GM21619 (cell line): ENCODE measurements around the gene CKAP4.

Source experiments
- ATAC-seq: cut with Tn5 transposase; IDR thresholded peaks from one replicate; pipeline ENCODE4 v1.9.1; 2021; ENCODE audit not compliant: unreplicated experiment

CKAP4 gene

DNA sequence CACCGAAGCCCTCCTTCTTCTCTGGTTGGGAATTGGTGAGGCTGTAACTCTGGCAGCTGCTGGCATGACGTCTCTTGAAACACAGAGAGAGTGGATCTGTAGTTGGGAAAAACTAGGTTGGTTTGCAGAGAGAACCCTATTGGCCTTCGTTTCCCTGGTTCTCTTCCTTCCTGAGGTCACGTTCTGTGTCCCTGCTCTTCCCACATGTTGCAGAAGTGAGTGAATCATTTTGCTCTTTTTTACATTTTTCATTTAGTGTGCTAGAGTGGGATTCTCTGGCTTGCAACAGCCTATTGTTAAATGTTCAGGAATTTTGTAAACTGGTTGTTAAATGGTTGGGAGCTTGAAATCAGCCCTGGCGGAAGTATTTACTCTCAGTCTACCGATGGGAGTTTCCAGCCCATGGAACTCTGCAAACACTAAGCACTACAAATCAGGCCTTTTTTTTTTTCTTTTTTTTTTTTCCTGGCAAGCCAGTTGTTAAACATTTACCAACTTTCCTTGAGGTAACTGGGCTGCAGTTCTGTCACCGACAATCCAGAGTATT is 26.8 kb upstream of the CKAP4 start:
- no peak for ATAC-seq

DNA sequence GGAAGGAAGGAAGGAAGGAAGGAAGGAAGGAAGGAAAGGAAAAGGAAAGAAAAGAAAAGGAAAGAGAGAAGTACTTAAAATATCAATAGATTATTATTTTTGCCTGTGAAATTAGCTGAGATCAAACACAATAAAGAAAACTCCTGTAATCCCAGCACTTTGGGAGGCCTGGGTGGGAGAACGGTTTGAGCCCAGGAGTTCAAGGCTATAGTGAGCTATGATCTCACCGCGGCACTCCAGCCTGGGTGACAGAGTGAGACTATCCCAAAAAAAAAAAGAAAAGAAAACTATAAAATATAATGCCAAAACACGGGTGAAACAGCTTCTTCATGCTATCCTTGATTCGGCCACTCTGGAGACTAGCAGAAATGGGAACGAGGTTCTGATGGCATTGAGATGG is 26.2 kb upstream of the CKAP4 start:
- no peak for ATAC-seq

DNA sequence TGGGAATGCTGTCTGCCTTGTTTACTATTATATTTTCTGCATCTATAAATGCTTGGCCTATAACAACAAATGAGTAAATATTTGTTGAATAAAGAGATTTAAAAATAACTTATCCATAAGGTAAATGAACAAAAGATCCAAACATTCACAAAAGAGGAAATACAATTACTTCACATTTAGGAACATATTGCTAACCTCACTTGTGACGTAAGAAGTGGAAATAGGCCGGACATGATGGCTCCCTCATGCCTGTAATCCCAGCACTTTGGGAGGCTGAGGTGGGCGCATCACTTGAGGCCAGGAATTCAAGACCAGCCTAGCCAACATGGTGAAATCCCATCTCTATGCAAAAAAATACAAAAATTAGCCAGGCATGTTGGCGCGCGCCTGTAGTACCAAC is 25.7 kb upstream of the CKAP4 start:
- ATAC-seq, result no peak

DNA sequence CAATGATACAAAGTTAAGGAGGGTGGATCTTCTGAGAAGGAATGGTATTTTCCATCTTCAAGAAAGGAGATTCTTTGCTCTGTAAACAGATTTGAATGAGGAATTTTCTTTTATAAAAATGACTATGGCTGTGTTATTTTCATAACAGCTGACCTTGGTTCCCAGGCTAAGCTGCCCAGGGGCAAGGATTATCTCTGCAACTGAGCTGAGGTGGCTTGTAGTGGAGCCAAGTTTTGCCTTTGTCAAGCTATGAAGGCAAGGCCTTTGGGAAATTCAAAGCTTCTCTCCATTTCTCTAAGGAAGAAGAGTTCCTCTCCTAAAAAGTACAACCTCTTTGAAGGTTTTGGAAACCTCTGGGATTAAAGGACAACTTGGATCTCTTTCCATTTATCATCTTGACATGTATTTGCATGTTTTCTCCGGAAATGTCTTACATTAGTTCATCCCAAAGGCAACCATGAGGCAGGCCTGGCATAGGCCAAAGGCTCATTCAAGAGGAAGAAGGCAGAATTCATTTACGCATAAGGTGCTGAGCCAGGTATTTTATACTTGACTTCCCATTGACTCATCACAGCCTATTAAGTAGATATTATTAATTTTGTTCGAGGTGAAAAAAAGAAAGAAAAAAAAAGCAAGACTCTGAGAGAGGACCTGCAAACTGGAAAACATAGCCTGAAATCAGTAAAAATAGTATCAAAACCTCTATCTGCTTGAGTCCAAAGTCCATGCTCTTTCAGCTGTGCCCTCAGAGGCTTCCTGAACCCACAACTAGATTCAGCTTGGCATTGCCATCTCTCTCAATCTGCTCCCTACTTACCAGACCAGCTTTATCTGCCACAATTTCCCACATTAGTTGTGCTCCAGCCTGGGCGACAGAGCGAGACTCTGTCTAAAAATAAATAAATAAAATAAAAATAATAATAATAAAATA is 24.0 kb upstream of the CKAP4 start:
- ATAC-seq, result no peak

DNA sequence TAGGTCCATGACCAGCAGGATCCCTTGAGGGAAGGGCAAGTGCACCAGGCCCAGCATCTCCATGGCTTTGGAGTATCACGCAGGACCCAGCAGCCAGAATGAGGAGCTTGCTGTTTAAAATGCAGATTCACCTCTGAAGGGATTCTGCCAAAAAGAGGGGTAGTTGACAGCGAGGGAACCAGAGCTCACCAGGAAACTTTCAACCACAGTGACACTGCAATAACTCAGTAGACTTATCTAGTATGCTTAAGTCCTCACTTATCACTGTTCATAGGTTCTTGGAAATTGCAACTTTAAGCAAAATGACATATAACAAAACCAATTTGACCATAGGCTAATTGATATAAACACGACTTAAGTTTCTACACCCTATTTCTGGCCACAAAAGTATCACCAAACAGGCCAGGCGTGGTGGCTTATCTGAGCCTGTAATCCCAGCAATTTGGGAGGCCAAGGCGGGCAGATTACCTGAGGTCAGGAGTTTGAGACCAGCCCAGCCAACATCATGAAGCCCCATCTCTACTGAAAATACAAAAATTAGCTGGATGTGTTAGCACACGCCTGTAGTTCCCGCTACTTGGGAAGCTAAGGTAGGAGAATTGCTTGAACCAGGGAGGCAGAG is 21.4 kb upstream of the CKAP4 start:
- no peak for ATAC-seq

DNA sequence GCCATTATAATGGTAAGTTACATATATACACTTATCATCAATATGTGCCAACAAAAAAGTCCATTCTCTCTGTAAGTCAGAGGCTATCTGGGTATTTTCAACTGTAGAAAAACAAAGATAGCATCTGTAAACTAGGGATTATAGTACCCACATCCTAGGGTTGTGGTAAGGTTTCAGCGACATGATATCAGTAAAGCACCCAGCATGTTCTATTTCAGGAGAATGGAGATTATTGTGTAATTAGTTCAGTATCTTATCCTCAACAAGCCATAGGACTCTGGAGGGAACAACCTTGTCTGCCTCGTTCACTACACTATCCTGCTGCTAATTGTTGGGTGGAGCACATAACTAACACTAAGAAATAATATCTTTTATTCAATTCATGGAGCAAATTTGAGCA is 19.7 kb upstream of the CKAP4 start:
- ATAC-seq, result no peak

DNA sequence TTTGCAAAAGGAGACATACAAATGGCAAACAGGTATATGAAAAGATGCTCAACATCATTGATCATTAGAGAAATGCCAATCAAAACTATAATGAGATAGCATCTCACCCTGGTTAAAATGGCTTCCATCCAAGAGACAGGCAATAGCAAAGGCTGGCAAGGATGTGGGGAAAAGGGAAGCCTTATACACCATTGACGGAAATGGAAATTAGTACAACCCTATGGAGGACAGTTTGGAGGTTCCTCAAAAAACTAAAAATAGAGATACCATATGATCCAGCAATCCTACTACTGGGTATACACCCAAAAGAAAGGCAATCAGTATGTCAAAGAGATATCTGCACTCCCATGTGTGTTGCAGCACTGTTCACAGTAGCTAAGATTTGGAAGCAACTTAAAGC is 17.3 kb upstream of the CKAP4 start:
- ATAC-seq, result no peak

DNA sequence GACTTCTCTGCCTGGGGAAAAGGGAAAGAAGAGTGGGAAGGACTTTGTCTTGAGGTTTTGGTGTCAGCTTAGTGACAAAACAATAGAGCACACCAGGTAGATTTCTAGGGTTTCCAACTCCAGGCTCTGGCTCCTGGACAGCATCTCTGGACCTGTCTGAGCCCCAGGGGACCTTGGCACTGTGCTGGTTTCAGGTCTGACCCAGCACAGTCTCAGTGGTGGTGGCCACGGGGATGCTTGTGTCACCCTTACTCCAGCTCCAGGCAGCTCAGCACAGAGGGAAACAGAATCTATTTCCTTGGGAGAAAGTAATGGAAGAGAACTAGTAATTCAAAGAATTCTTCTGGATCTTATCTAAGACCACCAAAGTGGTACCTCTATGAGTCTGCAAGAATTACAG is 11.1 kb upstream of the CKAP4 start:
- ATAC-seq, result no peak

DNA sequence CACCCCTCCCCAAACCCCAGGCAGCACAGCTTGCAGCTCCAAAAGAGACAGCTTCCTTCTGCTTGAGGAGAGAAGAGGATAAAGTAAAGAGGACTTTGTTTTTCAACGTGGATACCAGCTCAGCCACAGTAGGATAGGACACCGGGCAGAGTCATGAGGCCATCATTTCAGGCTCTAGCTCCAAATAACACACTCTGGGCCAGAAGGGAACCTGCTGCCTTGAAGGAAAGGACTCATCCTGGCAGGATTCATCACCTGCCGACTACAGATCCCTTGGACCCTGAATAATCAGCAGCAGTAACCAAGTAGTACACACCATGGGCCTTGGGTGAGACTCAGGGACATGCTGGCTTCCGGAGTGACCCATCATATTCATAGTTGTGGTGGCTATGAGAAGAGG is 10.4 kb upstream of the CKAP4 start:
- ATAC-seq, result no peak

DNA sequence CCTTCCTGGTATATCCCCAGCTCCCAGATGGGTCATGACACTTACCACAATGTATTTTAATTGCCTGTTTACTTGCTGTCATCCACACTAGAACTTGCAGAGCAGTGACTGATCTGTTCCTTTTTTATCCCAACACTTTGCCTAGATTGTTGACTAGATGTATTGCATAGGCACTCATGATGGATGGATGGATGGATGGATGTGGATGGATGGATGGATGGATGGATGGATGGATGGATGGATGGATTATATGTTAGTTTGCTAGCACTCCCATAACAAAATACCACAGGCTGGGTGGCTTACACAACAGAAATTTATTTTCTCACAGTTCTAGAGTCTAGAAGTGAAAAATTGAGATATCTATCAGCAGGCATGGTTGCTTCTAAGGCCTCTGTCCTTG is 8.7 kb upstream of the CKAP4 start:
- ATAC-seq, result no peak

DNA sequence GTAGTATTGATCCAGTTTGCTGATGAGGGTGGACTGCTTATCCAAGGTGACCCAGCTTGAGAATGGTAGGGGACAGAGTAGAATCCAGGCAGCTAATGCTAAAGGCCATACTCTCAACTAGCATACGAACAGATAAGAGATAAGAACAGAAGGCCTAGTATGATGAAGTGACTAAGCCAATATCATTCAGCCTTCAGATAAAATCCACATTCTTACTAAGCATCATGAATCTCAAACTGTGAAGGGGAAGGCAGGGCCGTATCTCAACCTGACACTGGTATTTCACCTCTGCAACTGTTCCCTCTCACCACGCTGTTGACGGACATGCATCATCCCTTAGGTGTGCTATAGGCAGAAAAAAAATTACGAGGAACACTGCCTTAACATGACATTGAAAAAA is 8.1 kb upstream of the CKAP4 start:
- no peak for ATAC-seq

DNA sequence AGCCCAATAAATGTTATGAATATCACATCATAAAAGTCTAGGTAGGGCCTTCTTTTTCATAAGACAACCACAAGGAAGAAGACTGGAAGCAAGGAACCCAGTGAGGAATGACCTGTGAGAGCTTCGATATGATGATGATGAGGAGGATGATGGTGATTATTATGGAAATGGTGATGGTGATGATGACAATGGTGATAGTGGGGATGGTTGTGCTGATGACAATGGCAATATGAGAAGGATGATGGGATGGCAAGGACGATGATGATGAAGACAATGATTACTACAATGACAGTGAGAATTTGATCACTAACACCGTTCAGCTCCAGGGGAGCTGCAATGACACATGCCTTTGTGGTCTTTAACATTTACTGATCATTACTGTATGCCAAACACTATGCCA is 7.7 kb upstream of the CKAP4 start:
- ATAC-seq, result no peak

DNA sequence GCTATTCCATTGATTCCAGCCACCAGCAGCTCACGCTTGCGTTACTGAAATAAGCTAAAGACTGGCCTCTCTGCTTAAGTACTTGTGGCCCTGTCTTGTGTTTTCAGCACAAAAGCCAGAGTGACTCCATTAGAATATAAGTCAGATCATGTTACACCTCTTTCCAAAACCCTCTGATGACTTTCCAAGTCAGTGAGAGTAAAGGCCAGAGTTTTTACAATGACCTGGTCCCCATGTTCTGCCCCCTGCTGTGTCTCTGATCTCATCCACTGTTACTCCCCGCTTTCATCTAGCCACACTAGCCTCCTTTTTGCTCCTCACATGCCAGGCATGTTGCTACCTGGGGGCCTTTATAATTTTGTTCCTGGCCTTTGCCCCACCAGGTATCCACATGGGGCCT is 6.9 kb upstream of the CKAP4 start:
- no peak for ATAC-seq

DNA sequence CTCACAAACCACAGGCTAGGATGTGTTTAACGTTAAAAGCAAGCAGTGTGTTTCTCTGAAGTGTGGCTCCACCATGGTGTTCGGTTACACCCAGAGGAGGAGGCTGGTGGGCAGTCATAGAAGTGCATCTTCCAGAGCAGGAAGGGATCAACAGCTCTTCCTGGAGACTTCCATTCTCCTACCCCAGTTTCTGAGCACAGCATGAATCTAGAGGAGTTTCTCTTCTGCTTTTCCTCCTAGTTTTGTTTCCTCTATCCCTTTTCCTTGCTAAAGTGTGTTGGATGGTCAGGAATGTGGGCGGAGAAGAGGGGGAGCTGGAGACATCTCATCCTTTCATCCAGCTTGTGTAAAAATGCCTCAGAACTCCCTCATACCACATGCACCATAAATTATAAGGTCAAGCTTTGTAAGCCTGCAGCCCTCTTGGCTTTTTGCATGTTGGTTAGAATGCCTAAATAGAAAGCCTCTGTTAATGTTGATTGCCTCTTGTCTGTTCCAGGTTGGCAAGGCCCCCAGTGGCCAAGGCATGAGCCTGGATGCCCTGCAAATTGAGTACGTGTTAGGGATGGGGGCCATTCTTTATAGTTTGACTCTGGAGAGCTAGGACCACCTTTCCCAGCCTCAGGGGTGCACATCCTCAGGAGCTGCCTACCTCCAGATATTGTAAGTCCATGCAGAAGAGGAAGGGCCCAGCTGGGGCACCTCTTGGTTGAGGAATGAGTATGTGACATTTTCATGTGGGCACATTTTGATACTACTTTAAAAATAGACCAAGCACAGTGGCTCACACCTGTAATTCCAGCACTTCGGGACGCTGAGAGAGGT is 4.0 kb upstream of the CKAP4 start:
- no peak for ATAC-seq

DNA sequence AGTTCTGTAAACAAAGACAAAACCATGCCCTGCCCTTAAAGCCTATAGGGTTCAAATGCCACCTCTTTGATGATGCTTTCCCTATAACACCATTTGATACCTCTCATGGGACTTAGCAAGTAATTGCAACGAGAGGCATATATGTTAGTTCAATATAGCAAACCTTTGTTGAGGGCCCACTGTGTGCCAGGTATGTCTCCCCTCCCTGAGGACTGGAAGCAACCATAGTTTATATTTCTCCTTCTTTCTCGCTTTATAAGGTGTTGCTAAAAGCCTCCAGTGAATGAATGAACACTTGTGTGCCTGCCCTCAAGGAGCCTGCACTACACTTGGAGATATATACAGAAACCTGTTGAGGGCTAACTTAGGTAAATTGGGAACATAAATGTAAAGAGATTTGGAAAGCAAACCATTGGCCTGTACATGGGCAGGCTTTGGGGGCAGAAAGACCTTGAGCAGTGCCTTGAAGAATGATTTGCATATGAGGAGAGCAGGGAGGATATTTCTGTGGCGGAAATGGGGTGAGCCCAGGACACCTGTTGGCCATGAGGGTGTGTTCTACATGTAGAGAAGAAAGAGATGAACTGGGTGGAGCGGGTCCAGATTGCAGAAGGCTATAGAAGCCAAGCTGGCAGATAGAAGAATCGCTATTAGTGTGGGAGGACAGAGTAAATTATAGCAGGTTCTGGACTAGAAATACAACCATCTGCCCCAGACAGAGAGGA is 1.8 kb upstream of the CKAP4 start:
- peak; percentile 69 for ATAC-seq

DNA sequence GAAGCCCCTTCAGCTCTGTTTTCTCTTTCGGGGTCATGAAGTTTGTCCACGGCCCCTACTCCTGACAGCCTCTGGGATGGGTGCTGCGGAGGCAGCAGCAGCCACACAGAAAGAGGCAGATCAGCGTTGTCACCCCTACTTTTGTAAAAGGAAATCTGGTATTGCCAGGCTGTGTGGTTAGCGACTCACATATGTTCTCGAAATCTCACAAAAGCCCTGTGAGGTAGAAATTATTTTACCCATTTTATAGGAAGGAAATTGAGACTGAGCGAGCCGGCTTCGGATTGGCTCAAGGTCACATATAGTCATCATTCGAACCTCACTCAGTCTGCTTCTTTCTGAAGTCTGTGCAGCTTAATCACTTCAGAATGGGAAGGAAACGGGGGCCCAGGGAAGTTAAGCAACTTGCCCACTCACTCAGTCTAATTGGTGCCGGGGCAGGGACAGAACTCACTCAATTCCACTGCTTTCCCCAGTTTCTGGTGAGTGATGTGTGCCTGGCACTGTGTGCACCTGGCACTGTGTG is 1.1 kb upstream of the CKAP4 start:
- no peak for ATAC-seq

DNA sequence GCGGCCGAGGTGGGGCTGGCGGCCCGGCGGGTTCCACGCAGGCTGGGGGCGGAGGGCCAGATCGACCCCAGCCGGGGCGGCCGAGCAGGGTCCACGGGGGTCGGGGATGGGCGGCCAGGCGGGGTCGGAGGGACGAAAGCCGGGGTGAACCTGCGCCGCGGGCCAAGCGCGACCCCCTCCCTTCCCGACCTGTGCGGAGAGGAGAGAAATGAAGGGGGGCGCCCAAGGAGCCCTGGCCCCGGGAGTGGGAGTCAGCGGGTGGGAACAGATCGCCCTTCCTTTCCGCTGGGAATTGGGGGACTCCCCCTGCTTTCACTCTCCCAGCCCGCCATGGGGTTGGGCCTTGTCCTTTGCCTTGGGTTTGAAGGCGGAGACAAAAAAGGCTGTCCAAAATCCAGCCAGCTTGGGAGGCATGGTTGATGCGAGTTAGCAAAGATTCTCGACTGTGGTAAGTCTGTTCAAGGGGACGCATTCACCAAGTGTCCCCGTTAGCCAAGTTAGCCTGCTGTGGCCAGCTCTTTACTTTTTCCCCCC is 559 bp upstream of the CKAP4 start:
- ATAC-seq, result peak; percentile 12

DNA sequence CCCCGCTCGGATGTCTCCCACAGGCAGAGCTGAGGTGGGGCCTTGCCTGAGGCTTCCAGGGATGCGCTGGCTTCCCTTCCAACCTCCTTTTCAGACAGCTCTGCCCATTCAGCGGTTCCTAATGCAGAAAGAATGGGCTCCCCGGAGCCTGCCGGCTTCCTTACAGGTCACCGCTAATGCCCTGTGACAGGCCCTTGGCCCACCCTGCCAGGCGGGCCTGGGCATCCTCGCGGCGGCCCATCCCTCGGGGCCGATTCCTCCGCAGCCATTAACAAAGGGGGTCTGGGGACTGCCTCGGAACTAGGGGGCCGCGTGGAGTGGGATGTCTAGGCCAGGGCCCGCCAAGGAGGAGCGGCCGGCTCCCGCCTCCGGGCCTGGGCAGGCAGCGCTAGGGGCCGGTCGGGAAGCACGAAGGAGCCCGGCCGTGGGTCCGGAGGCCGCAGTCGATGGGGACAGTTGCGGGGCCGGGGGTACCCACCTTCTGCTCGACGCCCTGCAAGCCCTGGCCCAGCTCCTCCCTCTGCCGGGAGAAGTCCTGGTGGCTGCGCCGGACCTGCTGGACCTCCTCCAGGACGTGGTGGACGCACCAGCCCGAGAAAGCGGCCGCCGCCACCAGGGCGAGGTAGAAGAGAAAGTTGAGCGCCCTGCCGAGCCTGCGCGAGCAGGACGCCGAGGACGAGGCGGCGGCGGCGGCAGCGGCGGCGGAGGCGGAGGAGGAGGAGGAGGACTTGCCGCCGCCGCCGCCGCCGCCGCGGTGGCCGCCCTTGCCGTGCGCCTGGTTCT is 738 bp downstream of the CKAP4 start:
- peak; percentile 33 for ATAC-seq

DNA sequence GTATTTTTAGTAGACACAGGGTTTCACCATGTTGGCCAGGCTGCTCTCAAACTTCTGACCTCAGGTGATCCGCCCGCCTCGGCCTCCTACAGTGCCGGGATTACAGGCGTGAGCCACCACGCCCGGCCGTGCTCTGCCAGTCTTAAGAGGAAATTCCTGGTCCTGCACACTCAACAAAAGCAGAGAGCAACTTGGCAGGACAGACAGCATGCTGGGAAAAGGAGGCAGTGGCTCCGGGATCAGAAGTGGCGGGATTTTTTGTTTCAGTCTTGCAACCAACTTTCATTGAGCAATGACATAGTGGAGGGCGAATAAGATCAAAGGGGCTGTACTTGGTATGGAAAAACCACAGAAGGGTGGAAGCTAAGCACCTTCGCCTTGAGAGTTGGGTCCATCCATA is 2.1 kb downstream of the CKAP4 start:
- no peak for ATAC-seq

DNA sequence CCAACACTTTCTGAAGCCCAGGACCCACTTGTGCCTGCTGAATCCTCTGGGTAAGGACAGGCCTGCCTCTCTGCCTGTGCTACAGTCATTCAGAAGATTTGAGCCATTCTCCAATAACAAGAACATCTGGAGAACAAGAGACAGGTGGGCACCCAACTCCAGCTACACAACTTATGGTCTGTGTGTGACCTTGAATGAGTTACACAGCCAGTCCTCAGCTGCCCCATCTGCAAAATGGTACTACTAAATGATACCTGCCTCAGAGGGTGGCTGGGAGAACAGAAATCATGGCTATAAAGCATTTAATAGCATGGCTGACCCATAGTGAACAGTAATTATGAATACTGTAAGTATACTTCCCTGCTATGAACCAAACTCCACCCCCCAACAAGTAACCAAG is 4.2 kb downstream of the CKAP4 start:
- no peak for ATAC-seq
